ENCODE results near the gene HELZ2. TPM values are rescaled to one million over a fixed set of nuclear protein-coding genes. Genes with fewer than 3 reads are reported as not detected.

HELZ2 gene
- total and polyA plus RNA-seq, 2 of the 4 experiments (the other 2 are of a cell fraction): 4.7 to 10.6 TPM

GRCh38 chr20:63544958-63545516, 29.0 kb downstream of the HELZ2 start:
- no peaks in the 10 kb centered on the region for H3K36me3 ChIP-seq (ENCODE audit: control insufficient read depth, insufficient read depth, low read length)
- no peak overlapping the region for H2AK9ac ChIP-seq (replicated peaks; ENCODE audit: low read depth, low read length, poor library complexity)
- intact Hi-C loops (cut with micrococcal nuclease) (no loop called here), dilution Hi-C loops (cut with HindIII; ENCODE audit: low sequenced_read_pairs, unreplicated experiment) (no loop called here), in situ Hi-C loops (cut with MboI; ENCODE audit: low sequenced_read_pairs) (no loop called here)
- H3K4me2 ChIP-seq (ENCODE audit: low read depth, low read length): no peak overlapping the region
- no peak overlapping the region for H3K56ac ChIP-seq (ENCODE audit: extremely low read depth, insufficient read depth, low read length)
- H3K23ac ChIP-seq (ENCODE audit: low read depth, low read length): no peak overlapping the region
- no peaks in the 10 kb centered on the region for H4K20me1 ChIP-seq (ENCODE audit: insufficient read depth, low read length)
- POLR2A ChIA-PET (ENCODE audit: unreplicated experiment): no interaction called here
- BruUV-seq (replicated peaks): no TSS peak
- DNase-seq (no peak), ATAC-seq (ENCODE audit: low read depth) (no peak)
- no peak overlapping the region for H3K4ac ChIP-seq (ENCODE audit: low read depth, low read length)
- no peak overlapping the region for H4K91ac ChIP-seq (ENCODE audit: insufficient read depth, low read depth, low read length)
- 60% methylated on average over 2 of the region's 19 CpGs; no CpG with 5 or more reads in 1 of the 2 experiments for WGBS, 2 experiments (ENCODE audit: extremely low coverage in 2 of 2, insufficient read length in 1 of 2)
- H3K14ac ChIP-seq (replicated peaks; ENCODE audit: low read depth, low read length): no peak overlapping the region
- H2BK15ac ChIP-seq (ENCODE audit: low read depth, low read length): no peak overlapping the region
- no peaks in the 10 kb centered on the region for H3K9me3 ChIP-seq (ENCODE audit: control insufficient read depth, insufficient read depth, low read length)
- no peak overlapping the region for H3K18ac ChIP-seq (ENCODE audit: low read depth, low read length)
- no peak overlapping the region for H2AFZ ChIP-seq (replicated peaks; ENCODE audit: low read length, poor library complexity)
- no peak overlapping the region for H2BK20ac ChIP-seq (ENCODE audit: low read depth, low read length)
- H3K9ac ChIP-seq (ENCODE audit: low read depth, low read length): no peak overlapping the region
- H3K79me1 ChIP-seq (ENCODE audit: low read depth in 1 of 2, low read length in 2 of 2): no peaks in the 10 kb centered on the region
- CTCF ChIA-PET: no interaction called here
- no peak overlapping the region for H2BK120ac ChIP-seq (ENCODE audit: low read depth, low read length)
- no peak overlapping the region for H3K27ac ChIP-seq (ENCODE audit: insufficient read depth, low read length)
- no peak overlapping the region for H4K5ac ChIP-seq (ENCODE audit: low read depth, low read length)
- no peak overlapping the region for H4K8ac ChIP-seq (ENCODE audit: low read depth in 2 of 2, low read length in 2 of 2)
- no peak overlapping the region for H2AK5ac ChIP-seq (ENCODE audit: low read depth, low read length)
- peaks cover 38% of the 10 kb centered on the region for H3K27me3 ChIP-seq (ENCODE audit: control insufficient read depth, insufficient read depth, low read length)
- no peak overlapping the region for H3K4me3 ChIP-seq (ENCODE audit: insufficient read depth, low read depth, low read length)
- H3K4me1 ChIP-seq (ENCODE audit: control insufficient read depth, insufficient read depth, low read length): peaks cover 3% of the 10 kb centered on the region; the same call in 1 of the 2 replicates
- no peaks in the 10 kb centered on the region for H3K9me1 ChIP-seq (ENCODE audit: insufficient read depth, low read length)
- no peak for TF ChIP-seq POLR2A (IDR thresholded peaks at IDR 0.05; ENCODE audit: low read depth, low read length)
- TF ChIP-seq, protein P1, sequence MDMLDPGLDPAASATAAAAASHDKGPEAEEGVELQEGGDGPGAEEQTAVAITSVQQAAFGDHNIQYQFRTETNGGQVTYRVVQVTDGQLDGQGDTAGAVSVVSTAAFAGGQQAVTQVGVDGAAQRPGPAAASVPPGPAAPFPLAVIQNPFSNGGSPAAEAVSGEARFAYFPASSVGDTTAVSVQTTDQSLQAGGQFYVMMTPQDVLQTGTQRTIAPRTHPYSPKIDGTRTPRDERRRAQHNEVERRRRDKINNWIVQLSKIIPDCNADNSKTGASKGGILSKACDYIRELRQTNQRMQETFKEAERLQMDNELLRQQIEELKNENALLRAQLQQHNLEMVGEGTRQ (IDR thresholded peaks at IDR 0.05; ENCODE audit: low read depth, low read length): no peak
- TF ChIP-seq, protein P2, sequence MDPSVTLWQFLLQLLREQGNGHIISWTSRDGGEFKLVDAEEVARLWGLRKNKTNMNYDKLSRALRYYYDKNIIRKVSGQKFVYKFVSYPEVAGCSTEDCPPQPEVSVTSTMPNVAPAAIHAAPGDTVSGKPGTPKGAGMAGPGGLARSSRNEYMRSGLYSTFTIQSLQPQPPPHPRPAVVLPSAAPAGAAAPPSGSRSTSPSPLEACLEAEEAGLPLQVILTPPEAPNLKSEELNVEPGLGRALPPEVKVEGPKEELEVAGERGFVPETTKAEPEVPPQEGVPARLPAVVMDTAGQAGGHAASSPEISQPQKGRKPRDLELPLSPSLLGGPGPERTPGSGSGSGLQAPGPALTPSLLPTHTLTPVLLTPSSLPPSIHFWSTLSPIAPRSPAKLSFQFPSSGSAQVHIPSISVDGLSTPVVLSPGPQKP (IDR thresholded peaks at IDR 0.05; ENCODE audit: borderline replicate concordance, low read depth, low read length): no peak
- no peak for TF ChIP-seq NFE2L2 (IDR thresholded peaks at IDR 0.05; ENCODE audit: low read depth, low read length)
- TF ChIP-seq CHD1 (IDR thresholded peaks at IDR 0.05; ENCODE audit: low read depth, low read length): no peak
- no peak for TF ChIP-seq RFX5 (IDR thresholded peaks at IDR 0.05; ENCODE audit: low read depth, low read length)
- TF ChIP-seq RAD21 (IDR thresholded peaks at IDR 0.05; ENCODE audit: low read length): no peak
- H2BK5ac ChIP-seq (ENCODE audit: low read depth, low read length, poor library complexity, severe bottlenecking): no peak overlapping the region
